CD4-positive, alpha-beta T cell treated with Interleukin-4 for 1 hour (primary cell): ENCODE results near the gene IMP4.

Experiments
- DNase-seq, 2 donors: peaks; one replicate each; pipeline ENCODE4 v3.0.0-alpha.2; 2020 to 2022

Gene IMP4

GRCh38 chr2:130378206-130378897 is 35.7 kb downstream of the IMP4 start:
- no peak for DNase-seq

GRCh38 chr2:130378898-130379214 is 36.2 kb downstream of the IMP4 start:
- DNase-seq: no peak

- DNase-seq: no peak
Measured at GRCh38 chr2:130380096-130380934, 37.6 kb downstream of the IMP4 start.

- no peak for DNase-seq
Measured at GRCh38 chr2:130381145-130381544, 38.4 kb downstream of the IMP4 start.

- DNase-seq: no peak
Measured at GRCh38 chr2:130381619-130382018, 38.9 kb downstream of the IMP4 start.

- no peak for DNase-seq
Measured at GRCh38 chr2:130382313-130382917, 39.7 kb downstream of the IMP4 start.

GRCh38 chr2:130385709-130386108 is 43.0 kb downstream of the IMP4 start:
- no peak for DNase-seq

GRCh38 chr2:130387071-130387400 is 44.3 kb downstream of the IMP4 start:
- DNase-seq: no peak

- DNase-seq: no peak
Measured at GRCh38 chr2:130387804-130388203, 45.1 kb downstream of the IMP4 start.

- no peak for DNase-seq
Measured at GRCh38 chr2:130388221-130388907, 45.7 kb downstream of the IMP4 start.

GRCh38 chr2:130389358-130389757 is 46.7 kb downstream of the IMP4 start:
- DNase-seq: no peak

- no peak for DNase-seq
Measured at GRCh38 chr2:130389783-130390182, 47.1 kb downstream of the IMP4 start.

GRCh38 chr2:130390460-130391057 is 47.9 kb downstream of the IMP4 start:
- no peak for DNase-seq

- peak; percentile 53 to 63 for DNase-seq
Measured at GRCh38 chr2:130391058-130391871, 48.6 kb downstream of the IMP4 start.

GRCh38 chr2:130391872-130392670 is 49.4 kb downstream of the IMP4 start:
- no peak for DNase-seq

- no peak for DNase-seq
Measured at GRCh38 chr2:130393318-130393910, 50.7 kb downstream of the IMP4 start.
